ENCODE results near the gene EP400. TPM values are rescaled to one million over a fixed set of nuclear protein-coding genes. Genes with fewer than 3 reads are reported as not detected.

EP400 gene
- total RNA-seq, 4 donors from 2014 or later: 10.1 to 23.0 (median 20.9) TPM

- 88 to 89% methylated on average over 7 of the region's 8 CpGs for WGBS, 2 donors
- no peaks in the 10 kb centered on the region for H3K9me3 ChIP-seq
- H3K36me3 ChIP-seq: peaks cover 21 to 99% (median 28%) of the 10 kb centered on the region in 3 donors
- H3K4me1 ChIP-seq: peaks cover 0 to 17% (median 3%) of the 10 kb centered on the region in 3 donors
- H3K27me3 ChIP-seq: no peaks in the 10 kb centered on the region
- no peak overlapping the region for H3K4me3 ChIP-seq
- DNase-seq: no peak
- intact Hi-C loops (cut with DNase I): no loop called here
- H3K27ac ChIP-seq: no peak overlapping the region
- TF ChIP-seq CTCF (IDR thresholded peaks at IDR 0.05) (no peak), POLR2A (IDR thresholded peaks at IDR 0.05) (no peak)
Observed at GRCh38 chr12:131988054-131988796, 38.5 kb downstream of the EP400 start.

DNA sequence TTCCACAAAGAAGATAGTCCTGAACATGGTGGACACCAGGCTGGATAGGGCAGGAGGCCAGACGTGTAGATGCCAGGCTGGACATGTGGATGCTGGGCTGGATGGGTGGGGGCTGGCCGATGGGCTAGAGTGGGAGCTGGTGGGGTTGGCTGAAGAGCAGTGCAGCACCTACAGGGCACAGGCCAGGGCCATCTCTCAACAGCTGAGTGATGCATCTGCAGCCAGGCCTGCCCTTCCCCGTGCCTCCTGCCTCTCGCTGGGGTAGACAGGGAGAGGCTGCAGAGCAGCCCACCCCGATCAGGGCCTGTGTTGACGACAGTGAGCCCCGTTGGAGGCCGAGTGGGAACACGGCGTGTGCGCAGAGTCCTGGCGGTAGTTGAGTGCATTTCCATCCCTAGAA lies 39.3 kb downstream of the EP400 start:
- TF ChIP-seq CTCF (IDR thresholded peaks at IDR 0.05): no peak
- no peak for TF ChIP-seq POLR2A (IDR thresholded peaks at IDR 0.05)
- Histone ChIP-seq H3K4me1 (peaks cover 0 to 13% (median 0%) of the 10 kb centered on the region in 3 donors), H3K27ac (no peak overlapping the region), H3K27me3 (no peaks in the 10 kb centered on the region), H3K36me3 (peaks cover 25 to 99% (median 33%) of the 10 kb centered on the region in 3 donors), H3K4me3 (no peak overlapping the region), H3K9me3 (no peaks in the 10 kb centered on the region)
- WGBS, 2 donors: 81 to 93% methylated on average over 4 to 11 of the region's 12 CpGs
- no peak for DNase-seq
- intact Hi-C loops (cut with DNase I): no loop called here

DNA sequence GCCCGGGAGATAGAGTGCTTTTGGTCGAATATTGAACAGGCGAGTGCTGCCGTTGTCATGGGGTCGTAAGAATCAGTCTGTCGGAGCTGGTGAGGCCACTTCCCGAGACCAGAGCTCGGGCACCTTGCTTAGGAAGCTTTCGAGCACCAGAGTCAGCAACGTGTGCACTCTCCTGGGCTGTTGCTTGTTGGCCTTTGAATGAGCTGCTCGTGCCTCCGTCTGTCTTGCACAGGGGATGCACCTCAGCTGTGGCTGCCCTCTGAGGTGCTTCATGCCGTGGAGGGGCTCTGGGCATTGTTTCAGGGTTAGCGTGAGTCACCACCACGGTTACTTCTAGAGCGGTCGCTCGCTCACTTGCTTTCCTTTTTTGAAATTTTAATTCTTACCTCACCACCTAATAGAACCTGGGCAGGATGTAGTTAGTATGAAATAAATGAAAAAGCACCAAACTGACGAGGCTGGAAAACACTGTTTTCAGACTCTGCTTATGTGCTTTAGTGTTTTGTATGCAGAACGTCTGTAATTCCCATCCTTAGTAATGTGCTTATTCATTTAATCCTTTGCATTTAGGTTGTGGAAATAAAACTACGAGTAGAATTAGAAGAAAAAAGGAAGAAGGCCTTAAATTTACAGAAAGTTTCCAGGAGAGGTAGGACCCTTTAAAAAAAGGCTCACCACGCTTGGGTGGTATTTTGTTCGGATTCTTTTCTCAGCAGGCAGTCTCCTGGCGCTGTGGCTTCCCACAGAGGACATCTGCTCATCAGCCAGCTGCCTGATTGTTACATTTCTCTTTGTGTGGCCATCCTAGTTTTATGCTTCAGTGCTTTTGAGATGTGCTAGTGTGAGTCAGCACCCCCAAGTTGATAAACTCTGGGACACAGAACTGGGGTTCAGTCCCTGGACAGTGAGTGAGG lies 40.6 kb downstream of the EP400 start:
- H3K4me3 ChIP-seq: no peak overlapping the region
- no peak for DNase-seq
- 81 to 82% methylated on average over 19 to 23 of the region's 24 CpGs for WGBS, 2 donors

DNA sequence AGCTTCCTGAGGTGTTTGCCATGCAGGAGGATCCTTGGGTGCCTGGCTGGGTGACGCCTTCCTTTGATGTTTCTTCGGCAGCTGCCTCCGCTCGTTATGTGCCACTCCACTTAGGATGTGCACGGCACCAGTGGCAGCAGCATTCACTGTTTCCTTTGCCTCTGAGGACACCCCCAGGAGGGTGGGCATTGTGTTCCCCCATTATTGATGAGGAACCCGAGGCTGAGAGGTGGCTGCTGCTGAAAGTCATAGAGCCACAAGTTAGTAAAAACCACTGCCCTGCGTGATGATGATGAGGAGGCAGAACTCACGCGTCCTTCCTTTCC lies 41.2 kb downstream of the EP400 start:
- 98 to 100% methylated on average over 2 to 6 of the region's 9 CpGs for WGBS, 2 donors
- H3K4me1 ChIP-seq: no peaks in the 10 kb centered on the region
- no peaks in the 10 kb centered on the region for H3K27me3 ChIP-seq
- no peaks in the 10 kb centered on the region for H3K9me3 ChIP-seq
- no peak for TF ChIP-seq POLR2A (IDR thresholded peaks at IDR 0.05)
- TF ChIP-seq CTCF (IDR thresholded peaks at IDR 0.05): no peak
- H3K27ac ChIP-seq: no peak overlapping the region
- intact Hi-C loops (cut with DNase I): no loop called here
- peaks cover 28 to 100% (median 35%) of the 10 kb centered on the region in 3 donors for H3K36me3 ChIP-seq
- H3K4me3 ChIP-seq: no peak overlapping the region
- DNase-seq: no peak

More for the DNA sequence above, 40.6 kb downstream of the EP400 start:
- peaks cover 28 to 100% (median 35%) of the 10 kb centered on the region in 3 donors for H3K36me3 ChIP-seq
- no peaks in the 10 kb centered on the region for H3K27me3 ChIP-seq
- H3K9me3 ChIP-seq: no peaks in the 10 kb centered on the region
- H3K4me1 ChIP-seq: no peaks in the 10 kb centered on the region
- intact Hi-C loops (cut with DNase I): no loop called here
- no peak overlapping the region for H3K27ac ChIP-seq
- no peak for TF ChIP-seq CTCF (IDR thresholded peaks at IDR 0.05)
- no peak for TF ChIP-seq POLR2A (IDR thresholded peaks at IDR 0.05)
